ENCODE results near the gene TLL1.

The TLL1 gene

GRCh38 chr4:165972747-165973146 is 99.7 kb downstream of the TLL1 start:
- no peak for TF ChIP-seq REST (IDR thresholded peaks at IDR 0.05; ENCODE audit: low read depth)
- no peak for TF ChIP-seq CREB1 (IDR thresholded peaks at IDR 0.05; ENCODE audit: low read depth)
- TF ChIP-seq YY1 (IDR thresholded peaks at IDR 0.05; ENCODE audit: low read depth), result no peak
- no peak for TF ChIP-seq CEBPB (IDR thresholded peaks at IDR 0.05)
- TF ChIP-seq TCF12 (IDR thresholded peaks at IDR 0.05; ENCODE audit: low read depth), result no peak
- no peak for TF ChIP-seq TEAD4 (IDR thresholded peaks at IDR 0.05)
- TF ChIP-seq MAX (IDR thresholded peaks at IDR 0.05), result no peak
- TF ChIP-seq TAF1 (IDR thresholded peaks at IDR 0.05; ENCODE audit: low read depth), result no peak
- TF ChIP-seq FOXM1 (IDR thresholded peaks at IDR 0.05; ENCODE audit: borderline replicate concordance, low read depth), result no peak
- TF ChIP-seq NFIC (IDR thresholded peaks at IDR 0.05), result no peak
- no peak for TF ChIP-seq EP300 (IDR thresholded peaks at IDR 0.05; ENCODE audit: borderline replicate concordance)
- no peak for TF ChIP-seq ZBTB7A (IDR thresholded peaks at IDR 0.05; ENCODE audit: low read depth)
- TF ChIP-seq EGR1 (IDR thresholded peaks at IDR 0.05), result no peak
- no peak for TF ChIP-seq RAD21 (IDR thresholded peaks at IDR 0.05; ENCODE audit: low read depth)
- TF ChIP-seq USF1 (IDR thresholded peaks at IDR 0.05), result no peak

- TF ChIP-seq TAF1 (IDR thresholded peaks at IDR 0.05; ENCODE audit: low read depth), result no peak
- no peak for TF ChIP-seq ZBTB7A (IDR thresholded peaks at IDR 0.05; ENCODE audit: low read depth)
- TF ChIP-seq TCF12 (IDR thresholded peaks at IDR 0.05; ENCODE audit: low read depth), result no peak
- no peak for TF ChIP-seq USF1 (IDR thresholded peaks at IDR 0.05)
- no peak for TF ChIP-seq FOXM1 (IDR thresholded peaks at IDR 0.05; ENCODE audit: borderline replicate concordance, low read depth)
- TF ChIP-seq YY1 (IDR thresholded peaks at IDR 0.05; ENCODE audit: low read depth), result no peak
- no peak for TF ChIP-seq EP300 (IDR thresholded peaks at IDR 0.05; ENCODE audit: borderline replicate concordance)
- TF ChIP-seq REST (IDR thresholded peaks at IDR 0.05; ENCODE audit: low read depth), result no peak
- TF ChIP-seq TEAD4 (IDR thresholded peaks at IDR 0.05), result no peak
- TF ChIP-seq CREB1 (IDR thresholded peaks at IDR 0.05; ENCODE audit: low read depth), result no peak
- TF ChIP-seq RAD21 (IDR thresholded peaks at IDR 0.05; ENCODE audit: low read depth), result no peak
- no peak for TF ChIP-seq MAX (IDR thresholded peaks at IDR 0.05)
- TF ChIP-seq EGR1 (IDR thresholded peaks at IDR 0.05), result no peak
- no peak for TF ChIP-seq NFIC (IDR thresholded peaks at IDR 0.05)
- TF ChIP-seq CEBPB (IDR thresholded peaks at IDR 0.05), result no peak
Measured at GRCh38 chr4:165982934-165983333, 109.9 kb downstream of the TLL1 start.

GRCh38 chr4:165986956-165987698 is 114.1 kb downstream of the TLL1 start:
- TF ChIP-seq CEBPB (IDR thresholded peaks at IDR 0.05) (no peak), EGR1 (IDR thresholded peaks at IDR 0.05) (no peak), MAX (IDR thresholded peaks at IDR 0.05) (no peak), RAD21 (IDR thresholded peaks at IDR 0.05; ENCODE audit: low read depth) (no peak), FOXM1 (IDR thresholded peaks at IDR 0.05; ENCODE audit: borderline replicate concordance, low read depth) (no peak)

- TF ChIP-seq EGR1 (IDR thresholded peaks at IDR 0.05), result no peak
- TF ChIP-seq EP300 (IDR thresholded peaks at IDR 0.05; ENCODE audit: borderline replicate concordance), result peak; percentile 45; the same call in 1 of the 2 replicates
- TF ChIP-seq FOXM1 (IDR thresholded peaks at IDR 0.05; ENCODE audit: borderline replicate concordance, low read depth), result peak; percentile 71; the same call in 1 of the 2 replicates
- no peak for TF ChIP-seq YY1 (IDR thresholded peaks at IDR 0.05; ENCODE audit: low read depth)
- peak; percentile 73 for TF ChIP-seq TEAD4 (IDR thresholded peaks at IDR 0.05)
Measured at GRCh38 chr4:165991325-165992180, 118.5 kb downstream of the TLL1 start.

- no peak for TF ChIP-seq EGR1 (IDR thresholded peaks at IDR 0.05)
- no peak for TF ChIP-seq EP300 (IDR thresholded peaks at IDR 0.05; ENCODE audit: borderline replicate concordance)
- TF ChIP-seq REST (IDR thresholded peaks at IDR 0.05; ENCODE audit: low read depth), result no peak
- no peak for TF ChIP-seq FOXM1 (IDR thresholded peaks at IDR 0.05; ENCODE audit: borderline replicate concordance, low read depth)
- no peak for TF ChIP-seq USF1 (IDR thresholded peaks at IDR 0.05)
- TF ChIP-seq TEAD4 (IDR thresholded peaks at IDR 0.05), result no peak
- TF ChIP-seq NFIC (IDR thresholded peaks at IDR 0.05), result no peak
- no peak for TF ChIP-seq TAF1 (IDR thresholded peaks at IDR 0.05; ENCODE audit: low read depth)
- TF ChIP-seq MAX (IDR thresholded peaks at IDR 0.05), result no peak
- TF ChIP-seq ZBTB7A (IDR thresholded peaks at IDR 0.05; ENCODE audit: low read depth), result no peak
- TF ChIP-seq CREB1 (IDR thresholded peaks at IDR 0.05; ENCODE audit: low read depth), result no peak
- TF ChIP-seq RAD21 (IDR thresholded peaks at IDR 0.05; ENCODE audit: low read depth), result no peak
- TF ChIP-seq TCF12 (IDR thresholded peaks at IDR 0.05; ENCODE audit: low read depth), result no peak
Measured at GRCh38 chr4:165992283-165992682, 119.2 kb downstream of the TLL1 start.
